GM18858 (cell line): ENCODE measurements around the gene CTU1.
"Not testable (repeated sequence)": the region's sequence is repeated elsewhere in the genome, so short reads cannot be mapped to it uniquely, and the experiment has no call there.

ENCODE experiments used
- ATAC-seq: cut with Tn5 transposase; IDR thresholded peaks from one replicate; pipeline ENCODE4 v1.9.1; 2021; ENCODE audit not compliant: unreplicated experiment

Gene CTU1

GRCh38 chr19:51108066-51108804, at the start of gene CTU1:
Gene CTU1 (minus strand): TSS chr19:51108409. CDS start chr19:51104569, 3,840 bp downstream.
- ATAC-seq, result peak; percentile 90

- no peak for ATAC-seq
These were observed 49.1 kb upstream of the CTU1 start for GRCh38 chr19:51157265-51157664.

- no peak for ATAC-seq
These were observed 48.5 kb upstream of the CTU1 start for GRCh38 chr19:51156710-51157109.

GRCh38 chr19:51150627-51151026, 42.4 kb upstream of the CTU1 start:
- ATAC-seq, result no peak

GRCh38 chr19:51148580-51148979, 40.4 kb upstream of the CTU1 start:
- ATAC-seq, result no peak

GRCh38 chr19:51147663-51148062, 39.5 kb upstream of the CTU1 start:
- ATAC-seq, result no peak

- no peak for ATAC-seq
These were observed 38.5 kb upstream of the CTU1 start for GRCh38 chr19:51146751-51147150.

GRCh38 chr19:51145916-51146493, 37.8 kb upstream of the CTU1 start:
- ATAC-seq, result no peak

- ATAC-seq, result no peak
These were observed 36.4 kb upstream of the CTU1 start for GRCh38 chr19:51144482-51145045.

- no peak for ATAC-seq
These were observed 35.3 kb upstream of the CTU1 start for GRCh38 chr19:51143486-51143885.

- ATAC-seq, result not testable (repeated sequence)
These were observed 34.7 kb upstream of the CTU1 start for GRCh38 chr19:51142809-51143475.

- no peak for ATAC-seq
These were observed 33.9 kb upstream of the CTU1 start, which contains the start of gene SIGLEC7 for GRCh38 chr19:51142119-51142518. Gene SIGLEC7 (plus strand): TSS chr19:51142301. CDS start chr19:51142370, 69 bp downstream.

GRCh38 chr19:51141181-51141580, 33.0 kb upstream of the CTU1 start:
- ATAC-seq, result no peak

- ATAC-seq, result no peak
These were observed 32.2 kb upstream of the CTU1 start for GRCh38 chr19:51140441-51140840.

GRCh38 chr19:51139299-51140014, 31.2 kb upstream of the CTU1 start:
- ATAC-seq, result no peak

- no peak for ATAC-seq
These were observed 30.4 kb upstream of the CTU1 start for GRCh38 chr19:51138549-51138979.

GRCh38 chr19:51137792-51138425, 29.7 kb upstream of the CTU1 start:
- no peak for ATAC-seq

- no peak for ATAC-seq
These were observed 28.8 kb upstream of the CTU1 start for GRCh38 chr19:51136851-51137551.

GRCh38 chr19:51135986-51136762, 28.0 kb upstream of the CTU1 start:
- ATAC-seq, result no peak
